NOMO-1 (cell line): ENCODE results near the gene PDE11A.
"Not testable (repeated sequence)": the region's sequence is repeated elsewhere in the genome, so short reads cannot be mapped to it uniquely, and the experiment has no call there.

Source experiments
- DNase-seq, 2 experiments: peaks; one replicate each; lab custom pipeline; 2025; ENCODE audit not compliant: unreplicated experiment in 2 of 2; lab: John Stamatoyannopoulos, UW

Gene PDE11A

DNA sequence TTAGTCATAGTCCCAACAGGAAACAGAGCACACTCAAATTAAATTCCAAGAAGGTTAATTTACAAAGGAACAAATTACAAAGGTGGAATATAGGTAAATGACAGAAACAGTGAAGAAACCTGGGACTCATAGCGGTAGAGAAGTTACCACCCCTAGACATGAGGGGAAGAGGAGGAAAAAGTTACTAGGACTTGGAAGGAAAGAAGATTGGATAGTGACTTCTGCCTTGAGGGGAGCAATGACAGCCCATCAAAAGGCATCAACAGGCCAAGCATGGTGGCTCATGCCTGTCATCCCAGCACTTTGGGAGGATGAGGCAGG lies 2.4 kb upstream of the PDE11A start:
- no peak for DNase-seq

GRCh38 chr2:178074123-178075005 lies 1.8 kb upstream of the PDE11A start:
- DNase-seq = peak; percentile 3 to 44

DNA sequence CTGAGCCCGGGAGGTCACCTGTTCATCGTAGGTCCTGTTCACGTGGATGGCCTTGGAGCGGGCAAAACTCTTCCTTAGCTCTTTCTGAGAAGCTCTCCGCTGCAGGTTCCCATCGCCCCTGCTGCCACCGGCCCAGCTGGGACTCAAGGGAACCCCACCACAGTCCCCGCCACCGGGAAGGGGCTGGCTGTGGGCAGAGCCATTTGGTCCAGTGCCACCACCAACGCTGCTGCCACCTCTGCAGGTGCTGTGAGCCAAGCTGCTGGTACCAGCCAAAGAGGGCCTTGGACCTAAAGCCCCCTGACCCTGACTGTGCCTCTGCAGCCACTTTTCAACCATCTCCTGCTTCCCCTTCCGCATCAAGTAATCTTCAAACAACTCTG lies 586 bp downstream of the PDE11A start:
- DNase-seq = no peak

DNA sequence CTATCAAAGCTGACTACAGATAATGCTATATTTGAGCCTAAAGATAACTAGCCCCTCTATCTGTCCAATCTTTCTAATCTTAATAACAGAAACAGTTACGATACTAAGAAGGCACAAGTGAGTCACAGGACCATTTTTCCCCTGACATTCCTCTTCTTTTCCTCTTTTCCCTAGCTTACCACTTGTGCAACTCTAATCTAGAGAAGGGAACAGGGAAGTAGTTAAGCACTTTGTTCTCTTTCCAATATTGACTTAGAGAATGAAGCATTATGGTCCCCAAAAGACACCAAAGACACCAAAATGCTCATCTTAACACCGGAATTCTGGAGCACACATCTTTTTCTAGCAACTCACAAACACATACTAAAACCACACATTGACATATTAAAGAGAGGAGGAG lies 1.8 kb downstream of the PDE11A start:
- no peak for DNase-seq

GRCh38 chr2:178069551-178069950 lies 3.0 kb downstream of the PDE11A start:
- no peak for DNase-seq

- DNase-seq = no peak
These were observed 3.6 kb downstream of the PDE11A start for GRCh38 chr2:178068823-178069454.

- no peak for DNase-seq
These were observed 5.5 kb downstream of the PDE11A start for GRCh38 chr2:178066890-178067669.

GRCh38 chr2:178066324-178066723 lies 6.3 kb downstream of the PDE11A start:
- no peak for DNase-seq

DNA sequence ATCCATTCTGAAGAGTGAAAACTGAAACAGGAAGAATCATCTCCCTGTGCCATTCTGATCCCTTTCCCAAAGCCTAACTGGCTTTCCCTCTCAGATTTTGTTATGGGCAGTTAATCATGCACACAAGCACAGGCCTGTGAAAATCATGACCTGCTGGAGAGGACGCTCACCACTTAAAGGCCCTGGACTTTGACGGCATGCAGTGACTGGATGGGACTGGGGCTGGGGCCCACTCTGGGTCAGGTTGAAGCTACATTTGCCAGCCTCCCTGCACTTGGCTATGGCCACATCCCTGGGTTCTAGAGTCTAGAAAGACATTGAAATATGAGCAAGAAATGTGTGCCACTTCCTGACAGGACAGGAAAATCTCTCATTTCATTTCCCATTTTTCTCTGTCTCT lies 12.9 kb downstream of the PDE11A start:
- DNase-seq = no peak

- no peak for DNase-seq
These were observed 13.5 kb downstream of the PDE11A start for GRCh38 chr2:178059111-178059510.

GRCh38 chr2:178057179-178057680 lies 15.3 kb downstream of the PDE11A start:
- DNase-seq = peak in 1 of 2 experiments; percentile 8

- no peak for DNase-seq
These were observed 16.2 kb downstream of the PDE11A start for GRCh38 chr2:178056345-178056744.

- not testable (repeated sequence) for DNase-seq
These were observed 21.3 kb downstream of the PDE11A start for GRCh38 chr2:178051257-178051656.

DNA sequence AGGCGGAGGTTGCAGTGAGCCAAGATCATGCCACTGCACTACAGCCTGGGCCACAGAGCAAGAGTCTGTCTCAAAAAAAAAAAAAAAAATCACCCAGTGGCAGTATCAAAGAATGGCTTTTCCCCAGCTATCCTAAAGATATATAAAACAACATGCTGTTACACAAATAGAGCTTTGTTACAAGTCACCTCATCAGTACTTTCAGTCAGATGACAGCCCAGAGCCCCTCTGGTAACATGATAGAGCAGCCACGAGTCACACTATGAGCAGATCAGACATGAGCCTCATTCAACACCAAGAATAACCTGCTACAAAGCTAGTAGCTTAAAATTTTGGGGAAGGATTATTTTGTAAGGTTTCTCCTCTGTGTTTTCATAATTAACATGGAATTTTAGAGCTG lies 25.2 kb downstream of the PDE11A start:
- no peak for DNase-seq

- DNase-seq = no peak
These were observed 27.7 kb downstream of the PDE11A start for GRCh38 chr2:178044836-178045235.

- DNase-seq = no peak
These were observed 29.3 kb downstream of the PDE11A start for GRCh38 chr2:178043266-178043665.

DNA sequence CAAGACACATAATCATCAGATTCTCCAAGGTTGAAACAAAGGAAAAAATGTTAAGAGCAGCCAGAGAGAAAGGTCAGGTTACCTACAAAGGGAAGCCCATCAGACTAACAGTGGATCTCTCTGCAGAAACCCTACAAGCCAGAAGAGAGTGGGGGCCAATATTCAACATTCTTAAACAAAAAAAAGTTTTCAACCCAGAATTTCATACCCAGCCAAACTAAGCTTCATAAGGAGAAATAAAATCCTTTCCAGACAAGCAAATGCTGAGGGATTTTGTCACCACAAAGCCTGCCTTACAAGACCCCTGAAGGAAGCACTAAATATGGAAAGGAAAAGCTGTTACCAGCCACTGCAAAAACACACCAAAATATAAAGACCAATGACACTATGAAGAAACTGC lies 39.0 kb downstream of the PDE11A start:
- DNase-seq = not testable (repeated sequence)

DNA sequence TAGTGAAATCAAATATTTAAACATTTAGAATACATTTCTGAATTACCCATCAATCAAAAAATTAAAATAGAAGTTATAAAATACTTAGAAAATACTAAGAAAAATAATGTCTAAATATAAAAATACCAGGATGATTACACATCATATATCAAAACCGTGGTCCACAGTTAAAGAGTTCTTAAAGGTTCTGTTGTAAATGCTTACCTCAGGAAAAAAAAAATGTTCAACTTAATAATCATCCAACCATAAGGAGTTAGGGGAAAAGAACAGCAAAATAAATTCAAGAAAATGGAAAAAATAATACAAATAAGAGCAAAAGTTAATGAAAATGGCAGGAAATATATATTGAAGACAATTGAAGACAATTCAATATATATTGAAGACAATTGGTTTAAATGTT lies 43.2 kb downstream of the PDE11A start:
- DNase-seq = no peak

DNA sequence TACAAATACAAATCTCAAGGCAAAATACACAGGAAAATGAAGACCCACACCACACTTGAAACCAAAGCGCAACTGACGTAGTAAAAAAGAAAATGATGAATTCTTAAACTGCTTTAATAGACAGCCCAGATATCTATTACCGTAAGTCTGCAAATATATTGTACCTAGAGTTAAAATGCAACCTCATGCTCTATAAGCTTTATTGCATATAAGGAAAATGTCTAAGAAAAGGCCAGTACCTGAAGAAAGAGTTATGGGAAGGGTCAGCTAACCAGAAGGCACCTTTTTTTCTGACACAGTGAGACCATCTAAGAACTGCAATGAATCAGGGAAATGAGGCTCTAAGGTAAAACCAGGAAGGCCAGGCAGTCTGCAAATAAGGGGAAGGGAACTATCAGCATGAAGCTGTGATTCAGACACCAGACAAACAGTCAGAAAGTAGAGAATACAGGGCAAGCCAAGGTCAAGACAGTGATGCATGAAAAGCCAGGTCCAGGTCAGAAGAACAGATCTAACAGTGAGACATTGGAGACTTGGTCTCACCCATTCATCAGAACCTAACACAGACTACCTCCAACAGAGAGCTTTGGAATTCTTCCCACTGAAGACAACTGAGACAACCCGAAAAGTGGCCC lies 46.9 kb downstream of the PDE11A start:
- no peak for DNase-seq

DNA sequence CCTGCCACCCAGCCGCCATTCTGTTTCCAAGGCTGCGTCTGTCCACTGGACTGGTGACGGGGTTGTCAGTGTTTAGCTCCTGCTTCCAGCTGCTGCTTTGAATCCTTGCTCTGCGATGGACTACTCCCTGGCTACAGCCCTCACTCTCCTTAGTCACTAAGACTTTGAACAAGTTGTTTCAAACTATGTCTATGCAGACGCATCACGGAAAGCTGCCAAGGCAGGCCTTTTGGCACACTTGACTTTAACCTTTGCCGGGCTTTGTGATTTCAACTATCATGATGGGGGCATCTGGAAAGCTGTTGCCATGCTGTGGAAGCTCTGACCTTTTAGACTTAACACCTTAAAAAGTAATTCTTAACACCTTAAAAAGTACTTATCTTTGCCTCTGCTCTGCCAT lies 54.4 kb downstream of the PDE11A start:
- no peak for DNase-seq

DNA sequence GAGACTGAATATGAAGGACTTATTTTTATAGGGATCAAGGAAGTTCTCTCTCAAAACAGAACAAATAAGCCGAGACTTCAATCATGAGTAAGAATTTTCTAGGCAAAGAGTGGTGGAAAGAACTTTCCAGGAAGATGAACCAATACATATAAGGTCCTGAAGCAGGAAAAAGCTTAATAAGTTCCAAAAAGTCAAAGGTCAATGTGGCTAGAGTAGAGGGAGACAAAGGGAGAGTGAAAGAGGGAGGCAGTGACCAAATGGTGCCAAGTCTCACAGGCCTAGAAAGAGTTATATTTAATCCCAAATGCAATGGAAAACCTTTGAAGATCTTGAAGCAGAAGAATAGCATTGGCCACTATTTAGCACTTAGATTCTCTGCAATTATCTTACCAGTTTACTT lies 56.0 kb downstream of the PDE11A start:
- DNase-seq = no peak
